ENCODE data around the gene FOXL3.

Gene FOXL3

GRCh38 chr7:329691-330281 is 39.8 kb downstream of the FOXL3 start:
- Histone ChIP-seq H3K36me3 (ENCODE audit: low read length) (no peaks in the 10 kb centered on the region), H3F3A (ENCODE audit: insufficient read depth) (no peaks in the 10 kb centered on the region), H3K9me3 (ENCODE audit: insufficient read depth, low read length) (peaks cover 8% of the 10 kb centered on the region; the same call in 1 of the 2 replicates), H3K79me2 (ENCODE audit: insufficient read depth, low read length) (no peaks in the 10 kb centered on the region), H3K27me3 (ENCODE audit: low read length) (no peaks in the 10 kb centered on the region), H3K4me3 (ENCODE audit: insufficient read depth, low read length, poor library complexity, severe bottlenecking) (no peak overlapping the region), H3K4me2 (ENCODE audit: low read depth, low read length, poor library complexity, severe bottlenecking) (no peak overlapping the region), H4K20me1 (ENCODE audit: low read depth, low read length) (no peaks in the 10 kb centered on the region), H3K27ac (ENCODE audit: low read depth, low read length) (no peak overlapping the region), H3K9ac (ENCODE audit: low read length) (no peak overlapping the region), H3K9me2 (replicated peaks; ENCODE audit: insufficient read depth, low read length) (no peaks in the 10 kb centered on the region), H2AFZ (ENCODE audit: low read depth, low read length, severe bottlenecking) (no peak overlapping the region)
- TF ChIP-seq EZH2phosphoT487 (conservative IDR thresholded peaks at IDR 0.05; ENCODE audit: low read length), result no peak
- TF ChIP-seq CTCF (IDR thresholded peaks at IDR 0.05; ENCODE audit: insufficient read depth, low read length, poor library complexity, severe bottlenecking), result no peak

GRCh38 chr7:330511-331230 is 40.7 kb downstream of the FOXL3 start:
- Histone ChIP-seq H3K27ac (ENCODE audit: low read depth, low read length) (no peak overlapping the region), H3K79me2 (ENCODE audit: insufficient read depth, low read length) (no peaks in the 10 kb centered on the region), H4K20me1 (ENCODE audit: low read depth, low read length) (no peaks in the 10 kb centered on the region), H3K27me3 (ENCODE audit: low read length) (no peaks in the 10 kb centered on the region), H3K9me2 (replicated peaks; ENCODE audit: insufficient read depth, low read length) (no peaks in the 10 kb centered on the region), H2AFZ (ENCODE audit: low read depth, low read length, severe bottlenecking) (no peak overlapping the region), H3K9ac (ENCODE audit: low read length) (no peak overlapping the region), H3F3A (ENCODE audit: insufficient read depth) (no peaks in the 10 kb centered on the region), H3K36me3 (ENCODE audit: low read length) (no peaks in the 10 kb centered on the region), H3K9me3 (ENCODE audit: insufficient read depth, low read length) (peaks cover 10% of the 10 kb centered on the region; the same call in 1 of the 2 replicates), H3K4me2 (ENCODE audit: low read depth, low read length, poor library complexity, severe bottlenecking) (no peak overlapping the region), H3K4me3 (ENCODE audit: insufficient read depth, low read length, poor library complexity, severe bottlenecking) (no peak overlapping the region)
- no peak for TF ChIP-seq EZH2phosphoT487 (conservative IDR thresholded peaks at IDR 0.05; ENCODE audit: low read length)
- TF ChIP-seq CTCF (IDR thresholded peaks at IDR 0.05; ENCODE audit: insufficient read depth, low read length, poor library complexity, severe bottlenecking), result no peak

GRCh38 chr7:332020-332517 is 42.1 kb downstream of the FOXL3 start:
- H3K79me2 ChIP-seq (ENCODE audit: insufficient read depth, low read length), result no peaks in the 10 kb centered on the region
- H4K20me1 ChIP-seq (ENCODE audit: low read depth, low read length), result no peaks in the 10 kb centered on the region
- H3F3A ChIP-seq (ENCODE audit: insufficient read depth), result no peaks in the 10 kb centered on the region
- H3K27me3 ChIP-seq (ENCODE audit: low read length), result no peaks in the 10 kb centered on the region
- H2AFZ ChIP-seq (ENCODE audit: low read depth, low read length, severe bottlenecking), result no peak overlapping the region
- H3K9ac ChIP-seq (ENCODE audit: low read length), result no peak overlapping the region
- peaks cover 10% of the 10 kb centered on the region; the same call in 1 of the 2 replicates for H3K9me3 ChIP-seq (ENCODE audit: insufficient read depth, low read length)
- no peak overlapping the region for H3K4me2 ChIP-seq (ENCODE audit: low read depth, low read length, poor library complexity, severe bottlenecking)
- TF ChIP-seq CTCF (IDR thresholded peaks at IDR 0.05; ENCODE audit: insufficient read depth, low read length, poor library complexity, severe bottlenecking) (no peak), EZH2phosphoT487 (conservative IDR thresholded peaks at IDR 0.05; ENCODE audit: low read length) (no peak)
- H3K27ac ChIP-seq (ENCODE audit: low read depth, low read length), result no peak overlapping the region
- no peaks in the 10 kb centered on the region for H3K9me2 ChIP-seq (replicated peaks; ENCODE audit: insufficient read depth, low read length)
- H3K4me3 ChIP-seq (ENCODE audit: insufficient read depth, low read length, poor library complexity, severe bottlenecking), result no peak overlapping the region
- no peaks in the 10 kb centered on the region for H3K36me3 ChIP-seq (ENCODE audit: low read length)

All from SU-DHL-6 (cell line).